ENCODE data around the gene ZNF384.
A peak's percentile ranks its signal among the peaks of the same experiment; 100 is the strongest.
"Not testable (repeated sequence)": the region's sequence is repeated elsewhere in the genome, so short reads cannot be mapped to it uniquely, and the experiment has no call there.

Gene ZNF384

DNA sequence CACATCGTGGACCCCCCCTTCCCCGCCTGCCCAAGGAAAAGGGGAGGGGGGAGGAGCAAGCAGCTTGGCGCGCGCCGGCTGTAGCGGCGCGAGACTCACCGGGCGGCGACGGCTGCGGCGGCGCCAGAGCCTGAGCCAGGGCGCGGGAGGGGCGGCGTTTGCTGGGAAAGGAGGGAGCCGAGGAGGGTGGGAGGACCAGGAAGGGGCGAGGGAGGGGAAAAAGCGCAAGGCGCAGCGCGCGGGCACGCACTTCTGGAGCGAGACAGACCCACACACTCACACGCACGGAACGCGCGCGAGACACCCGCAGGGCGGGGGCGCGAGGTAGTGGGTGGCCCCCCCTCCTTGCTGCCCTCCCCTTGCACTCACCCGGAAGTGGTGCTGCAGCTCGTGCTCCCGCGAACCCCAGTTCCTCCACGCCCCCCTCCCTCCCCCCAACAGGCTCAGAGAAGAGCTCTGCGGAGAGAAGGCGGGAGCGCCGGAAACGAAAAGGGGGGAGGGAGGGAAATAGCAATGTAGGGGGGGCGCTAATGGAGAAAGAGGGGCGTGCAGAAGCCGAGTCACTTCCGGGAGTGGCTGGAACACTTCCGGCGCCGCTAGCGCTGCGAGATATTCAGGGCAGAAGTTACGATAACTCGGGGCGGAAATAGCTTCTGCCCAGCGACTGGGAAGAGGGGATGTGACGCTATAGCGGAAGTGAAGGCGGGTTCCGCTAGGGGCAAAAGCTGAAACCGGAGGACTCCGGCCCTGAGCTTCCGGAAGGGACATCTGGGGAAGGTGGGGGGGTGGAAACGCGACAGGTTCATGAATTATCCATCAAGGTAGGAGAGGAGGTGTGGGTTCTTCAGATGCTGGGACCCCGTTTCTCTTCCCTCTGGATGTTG, at the start of gene ZNF384:
ZNF384 (minus strand) TSS at position 377 of the 884 bp plus-strand sequence. CDS start 9,855 bp downstream, outside the sequence.
- FAIRE-seq: peak; percentile 99

DNA sequence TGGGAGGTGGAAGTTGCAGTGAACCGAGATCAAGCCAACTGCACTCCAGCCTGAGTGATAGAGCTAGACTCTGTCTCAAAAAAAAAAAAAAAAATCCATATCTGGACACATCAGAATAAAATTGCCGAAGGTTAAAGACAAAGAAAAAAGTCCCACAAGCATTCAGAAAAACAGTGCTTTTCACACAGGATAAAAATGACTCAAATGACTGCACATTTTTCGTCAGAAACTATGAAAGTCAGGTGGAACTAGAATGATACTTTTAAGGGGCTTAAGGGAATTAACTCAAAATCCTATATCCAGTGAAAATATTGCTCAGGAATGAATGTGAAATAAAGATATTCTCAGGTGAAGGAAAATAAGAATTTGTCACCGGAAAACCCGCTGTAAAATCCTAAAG, 47.6 kb upstream of the ZNF384 start:
- no peak for FAIRE-seq

DNA sequence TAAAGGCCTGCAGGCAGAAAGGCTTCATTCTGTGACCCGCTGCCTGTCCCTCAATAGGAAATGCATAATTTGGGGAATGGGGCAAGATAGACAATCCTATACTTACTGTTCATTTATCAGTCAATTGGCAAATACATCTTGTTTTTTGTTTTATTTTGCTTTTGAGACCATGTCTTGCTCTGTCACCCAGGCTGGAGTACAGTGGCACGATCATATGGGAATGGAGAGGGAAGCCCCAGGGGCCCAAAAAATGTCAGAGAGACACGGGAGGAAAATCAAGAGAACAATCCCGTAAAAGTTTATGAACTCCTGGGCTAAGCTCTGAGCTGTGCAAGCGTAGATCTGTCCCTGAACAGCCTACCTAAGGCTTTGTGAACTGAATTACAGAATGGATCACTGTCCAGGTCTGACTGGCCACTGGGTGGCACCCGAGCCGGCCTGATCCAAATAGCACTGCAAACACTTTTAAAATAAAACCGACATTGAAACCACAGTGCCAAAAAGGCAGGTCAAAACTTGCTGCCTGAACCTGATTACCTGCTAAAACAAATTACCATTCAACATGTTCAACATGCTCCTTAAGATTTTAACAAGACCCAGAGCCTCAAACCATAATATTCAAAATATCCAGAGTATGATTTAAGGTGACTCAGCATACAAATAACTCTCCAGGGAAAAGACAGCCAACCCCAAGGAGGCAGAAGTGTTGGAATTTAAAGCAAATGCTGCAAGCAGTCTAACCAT, 46.4 kb upstream of the ZNF384 start:
- peak; percentile 66 for FAIRE-seq

DNA sequence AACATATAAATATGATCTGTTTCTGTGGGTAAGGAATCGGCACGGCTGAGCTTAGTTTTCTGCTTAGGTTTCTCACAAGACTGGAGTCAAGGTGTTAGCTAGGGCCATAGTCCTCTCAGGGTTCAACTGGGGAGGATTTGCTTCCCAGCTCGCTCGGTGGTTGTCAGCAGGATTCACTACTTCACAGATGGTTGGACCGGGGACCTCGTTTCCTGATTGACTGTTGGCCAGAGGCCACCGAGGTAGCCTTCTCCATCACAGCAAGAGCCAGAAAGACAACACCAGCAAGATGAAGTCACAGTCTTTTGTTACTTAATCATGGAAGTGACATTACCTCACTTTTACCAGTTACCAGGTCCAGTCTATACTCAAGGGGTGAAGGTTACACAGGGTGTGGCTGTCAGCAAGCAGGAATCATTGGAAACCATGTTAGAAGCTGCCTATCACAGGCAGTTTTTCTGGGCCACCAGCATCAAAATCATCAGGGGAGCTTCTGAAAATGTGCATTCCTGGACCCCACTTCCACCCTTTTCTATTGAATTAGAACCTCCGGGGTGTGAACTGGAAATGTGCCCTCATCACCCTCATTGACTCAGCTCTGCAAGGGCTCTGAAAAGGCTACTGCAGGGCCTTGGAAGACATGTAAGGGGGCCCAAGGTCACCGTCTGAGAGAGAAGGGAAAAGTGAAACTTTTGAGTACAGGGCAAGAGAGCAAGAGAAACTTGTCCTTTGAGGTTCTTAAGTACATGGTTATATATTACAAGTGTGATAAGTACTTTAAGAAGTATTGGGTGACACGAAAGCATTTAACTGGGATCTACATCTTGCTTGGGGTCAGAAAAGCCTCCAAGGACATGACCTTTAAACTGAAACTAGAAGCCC, 45.6 kb upstream of the ZNF384 start:
- FAIRE-seq: no peak

DNA sequence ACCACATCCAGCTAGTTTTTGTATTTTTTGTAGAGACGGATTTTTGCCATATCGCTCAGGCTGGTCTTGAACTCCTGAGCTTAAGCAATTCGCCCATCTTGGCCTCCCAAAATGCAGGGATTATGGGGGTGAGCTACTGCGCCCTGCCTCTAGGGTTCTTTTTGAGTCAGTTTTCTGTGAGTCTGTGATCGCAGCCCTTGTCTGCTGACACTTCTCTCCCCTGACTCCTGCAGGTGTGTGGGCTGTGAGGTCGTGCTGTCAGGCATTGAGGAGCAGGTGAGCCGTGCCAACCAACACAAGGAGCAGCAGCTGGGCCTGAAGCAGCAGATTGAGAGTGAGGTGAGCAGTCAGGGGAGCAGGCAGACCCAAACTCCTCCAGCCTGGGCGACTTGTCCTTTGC, 41.0 kb upstream of the ZNF384 start:
- no peak for FAIRE-seq

DNA sequence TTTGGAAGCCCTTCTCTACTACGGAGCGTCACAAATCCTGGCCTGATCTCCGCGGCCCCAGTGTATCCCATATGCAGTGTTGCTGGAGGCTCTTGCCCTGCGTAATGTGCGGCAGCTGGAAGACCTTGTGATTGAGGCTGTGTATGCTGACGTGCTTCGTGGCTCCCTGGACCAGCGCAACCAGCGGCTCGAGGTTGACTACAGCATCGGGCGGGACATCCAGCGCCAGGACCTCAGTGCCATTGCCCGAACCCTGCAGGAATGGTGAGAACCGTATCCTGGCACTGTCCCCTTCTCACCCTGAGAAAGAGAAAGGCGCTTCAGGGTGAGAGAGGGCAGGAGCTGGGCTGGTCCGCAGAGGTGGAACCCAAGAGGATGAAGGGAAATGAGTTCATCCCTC, 40.0 kb upstream of the ZNF384 start:
- no peak for FAIRE-seq

DNA sequence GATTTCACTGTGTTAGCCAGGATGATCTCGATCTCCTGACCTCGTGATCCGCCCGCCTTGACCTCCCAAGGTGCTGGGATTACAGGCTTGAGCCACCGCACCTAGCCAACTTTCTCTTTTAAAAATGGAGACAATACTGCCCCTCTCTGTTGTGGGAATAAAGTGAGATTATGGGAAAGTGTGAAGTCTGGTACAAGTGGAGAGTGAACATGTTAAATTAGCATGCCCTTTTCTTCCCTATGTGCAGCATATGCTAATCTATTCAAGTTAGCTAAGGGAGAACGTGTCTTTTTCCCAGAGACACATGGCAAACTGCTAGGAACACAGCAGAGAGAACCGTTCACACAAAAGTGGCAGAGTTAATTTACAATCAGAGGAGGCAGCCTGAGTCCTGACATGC, 36.2 kb upstream of the ZNF384 start:
- no peak for FAIRE-seq

DNA sequence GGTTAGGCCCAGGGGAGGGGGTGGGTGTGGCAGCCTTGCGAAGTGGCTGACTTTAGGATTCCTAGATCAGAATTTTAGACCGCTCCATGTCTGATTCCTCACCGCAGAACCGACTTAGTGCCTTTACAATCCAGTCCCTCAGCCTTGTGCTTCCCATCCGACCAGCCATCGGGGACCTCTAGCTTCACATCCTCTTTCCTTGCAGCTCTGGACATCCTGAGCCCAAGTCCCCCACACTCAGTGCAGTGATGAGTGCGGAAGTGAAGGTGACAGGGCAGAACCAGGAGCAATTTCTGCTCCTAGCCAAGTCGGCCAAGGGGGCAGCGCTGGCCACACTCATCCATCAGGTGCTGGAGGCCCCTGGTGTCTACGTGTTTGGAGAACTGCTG, 35.2 kb upstream of the ZNF384 start:
- no peak for FAIRE-seq

DNA sequence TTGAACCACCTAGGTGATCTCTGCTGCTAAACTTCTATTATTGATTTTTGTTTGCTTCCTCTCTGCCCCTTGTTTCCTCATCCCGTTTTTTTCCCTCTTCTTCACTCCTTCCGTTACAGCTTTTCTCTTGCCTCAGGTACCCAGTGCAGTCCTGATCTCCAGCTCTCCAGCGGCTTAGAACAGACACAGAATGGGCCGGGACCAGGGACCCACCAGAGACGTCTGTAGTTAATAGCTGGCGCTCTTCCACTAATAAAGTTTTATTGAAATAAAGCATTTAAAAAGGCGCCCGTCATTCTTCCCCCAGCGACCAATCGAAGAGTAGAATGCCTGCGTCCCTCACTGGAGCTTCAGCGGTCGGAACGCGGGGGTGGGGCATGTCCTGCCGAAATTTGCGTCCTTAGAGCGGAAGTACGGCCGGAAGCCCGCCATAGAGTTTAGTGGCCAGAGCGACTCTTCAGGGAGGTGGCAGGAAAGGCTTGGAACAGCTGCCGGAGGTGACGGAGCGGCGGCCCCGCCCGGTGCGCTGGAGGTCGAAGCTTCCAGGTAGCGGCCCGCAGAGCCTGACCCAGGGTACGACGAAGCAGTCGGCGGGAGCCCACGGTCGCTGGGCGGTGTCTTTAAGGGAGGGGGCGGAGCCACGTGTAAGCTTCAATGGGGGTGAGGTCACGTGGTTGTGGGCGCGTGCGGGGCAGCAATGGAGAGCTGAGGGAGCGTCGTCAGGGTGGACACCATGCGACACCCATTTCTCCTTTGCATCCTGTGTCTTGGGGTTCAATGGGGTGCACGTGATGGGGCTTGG, 34.6 kb upstream of the ZNF384 start, which contains the start of gene COPS7A:
COPS7A (plus strand) TSS at position 440 of the 802 bp plus-strand sequence. CDS start 611 bp downstream, outside the sequence.
- FAIRE-seq: peak; percentile 77

DNA sequence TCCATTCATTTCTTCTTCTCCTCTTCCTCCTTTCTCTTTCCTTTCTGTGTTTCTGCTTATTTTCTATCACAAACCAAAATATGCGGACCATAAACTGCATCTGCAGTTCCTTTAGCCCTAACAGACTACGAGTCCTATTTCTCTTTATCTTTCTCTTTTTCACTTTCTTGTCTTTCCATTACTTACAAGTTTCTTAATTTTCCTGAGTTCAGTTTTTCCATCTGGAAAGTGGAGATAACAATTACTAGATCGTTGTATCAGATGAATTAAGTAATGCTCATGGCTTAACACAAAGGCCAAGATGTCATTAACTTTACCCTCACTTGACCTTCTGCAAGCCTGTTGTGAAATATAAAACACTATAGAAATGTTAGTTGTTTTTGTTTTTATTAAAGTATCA, 33.7 kb upstream of the ZNF384 start:
- FAIRE-seq: peak; percentile 30

DNA sequence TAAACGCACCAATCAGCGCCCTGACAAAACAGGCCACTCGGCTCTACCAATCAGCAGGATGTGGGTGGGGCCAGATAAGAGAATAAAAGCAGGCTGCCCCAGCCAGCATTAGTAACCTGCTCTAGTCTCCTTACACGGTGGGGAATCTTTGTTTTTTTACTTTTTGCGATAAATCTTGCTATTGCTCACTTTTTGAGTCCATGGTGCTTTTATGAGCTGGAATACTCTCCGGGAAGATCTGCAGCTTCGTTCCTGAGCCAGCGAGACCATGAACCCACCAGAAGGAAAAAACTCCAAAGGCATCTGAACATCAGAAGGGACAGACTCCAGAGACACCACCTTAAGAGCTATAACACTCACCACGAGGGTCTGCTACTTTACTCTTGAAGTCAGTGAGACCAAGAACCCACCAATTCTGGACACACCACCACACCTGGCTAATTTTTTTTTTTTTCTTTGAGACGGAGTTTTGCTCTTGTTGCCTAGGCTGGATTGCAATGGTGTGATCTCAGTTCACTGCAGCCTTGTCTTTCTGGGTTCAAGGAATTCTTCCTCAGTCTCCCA, 27.8 kb upstream of the ZNF384 start:
- FAIRE-seq: no peak

DNA sequence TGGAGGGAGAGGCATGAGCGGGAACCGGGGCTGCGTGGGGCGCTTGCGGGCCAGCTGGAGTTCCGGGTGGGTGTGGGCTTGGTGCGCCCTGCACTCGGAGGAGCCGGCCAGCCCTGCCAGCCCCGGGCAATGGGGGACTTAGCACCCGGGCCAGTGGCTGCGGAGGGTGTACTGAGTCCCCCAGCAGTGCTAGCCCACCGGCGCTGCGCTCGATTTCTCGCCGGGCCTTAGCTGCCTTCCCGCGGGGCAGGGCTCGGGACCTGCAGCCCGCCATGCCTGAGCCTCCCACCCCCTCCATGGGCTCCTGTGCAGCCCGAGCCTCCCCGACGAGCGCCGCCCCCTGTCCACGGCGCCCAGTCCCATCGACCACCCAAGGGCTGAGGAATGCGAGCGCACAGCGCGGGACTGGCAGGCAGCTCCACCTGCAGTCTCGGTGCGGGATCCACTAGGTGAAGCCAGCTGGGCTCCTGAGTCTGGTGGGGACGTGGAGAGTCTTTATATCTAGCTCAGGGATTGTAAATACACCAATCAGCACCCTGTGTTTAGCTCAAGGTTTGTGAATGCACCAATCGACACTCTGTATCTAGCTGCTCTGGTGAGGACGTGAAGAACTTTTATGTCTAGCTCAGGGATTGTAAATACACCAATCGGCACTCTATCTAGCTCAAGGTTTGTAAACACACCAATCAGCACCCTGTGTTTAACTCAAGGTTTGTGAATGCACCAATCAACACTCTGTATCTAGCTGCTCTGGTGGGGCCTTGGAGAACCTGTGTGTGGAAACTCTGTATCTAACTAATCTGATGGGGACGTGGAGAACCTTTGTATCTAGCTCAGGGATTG, 27.1 kb upstream of the ZNF384 start:
- not testable (repeated sequence) for FAIRE-seq

DNA sequence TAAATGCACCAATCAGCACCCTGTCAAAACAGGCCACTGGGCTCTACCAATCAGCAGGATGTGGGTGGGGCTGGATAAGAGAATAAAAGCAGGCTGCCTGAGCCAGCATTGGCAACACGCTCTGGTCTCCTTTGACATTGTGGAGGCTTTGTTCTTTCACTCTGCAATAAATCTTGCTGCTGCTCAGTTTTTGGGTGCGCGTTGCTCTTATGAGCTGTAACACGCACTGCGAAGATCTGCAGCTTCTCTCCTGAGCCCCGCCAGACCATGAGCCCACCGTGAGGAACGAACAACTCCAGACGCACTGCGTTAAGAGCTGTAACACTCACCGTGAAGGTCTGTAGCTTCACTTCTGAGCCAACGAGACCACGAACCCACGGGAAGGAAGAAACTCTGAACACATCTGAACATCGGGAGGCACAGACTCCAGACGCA, 19.8 kb upstream of the ZNF384 start:
- FAIRE-seq: no peak

DNA sequence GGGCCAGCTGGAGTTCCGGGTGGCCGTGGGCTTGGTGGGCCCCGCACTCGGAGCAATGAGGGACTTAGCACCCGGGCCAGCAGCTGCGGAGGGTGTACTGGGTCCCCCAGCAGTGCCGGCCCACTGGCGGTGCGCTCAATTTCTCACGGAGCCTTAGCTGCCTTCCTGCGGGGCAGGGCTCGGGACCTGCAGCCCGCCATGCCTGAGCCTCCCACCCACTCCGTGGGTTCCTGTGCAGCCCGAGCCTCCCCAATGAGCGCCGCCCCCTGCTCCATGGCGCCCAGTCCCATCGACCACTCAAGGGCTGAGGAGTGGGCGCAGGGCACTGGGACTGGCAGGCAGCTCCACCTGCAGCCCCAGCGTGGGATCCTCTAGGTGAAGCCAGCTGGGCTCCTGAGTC, 19.2 kb upstream of the ZNF384 start:
- FAIRE-seq: not testable (repeated sequence)

DNA sequence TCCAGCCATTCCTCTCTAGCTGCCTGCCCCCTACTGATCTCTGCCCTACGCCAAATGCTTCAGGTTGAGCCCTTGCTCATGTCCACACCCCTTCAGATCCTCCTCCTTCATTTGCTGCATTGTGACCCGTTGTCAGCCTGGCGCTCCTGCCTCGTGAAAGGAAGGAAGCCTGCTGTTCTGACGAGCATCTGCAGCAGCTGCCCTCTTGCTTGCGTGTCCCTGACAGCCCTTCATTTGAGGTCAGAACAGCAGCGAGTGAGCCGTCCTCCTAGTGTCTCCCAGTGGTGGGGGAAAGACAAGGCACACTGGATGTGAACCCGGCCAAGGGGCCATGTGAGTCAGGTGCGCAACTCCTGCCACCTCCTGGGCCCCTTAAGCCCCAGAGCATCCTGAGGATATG, 14.5 kb upstream of the ZNF384 start:
- no peak for FAIRE-seq

DNA sequence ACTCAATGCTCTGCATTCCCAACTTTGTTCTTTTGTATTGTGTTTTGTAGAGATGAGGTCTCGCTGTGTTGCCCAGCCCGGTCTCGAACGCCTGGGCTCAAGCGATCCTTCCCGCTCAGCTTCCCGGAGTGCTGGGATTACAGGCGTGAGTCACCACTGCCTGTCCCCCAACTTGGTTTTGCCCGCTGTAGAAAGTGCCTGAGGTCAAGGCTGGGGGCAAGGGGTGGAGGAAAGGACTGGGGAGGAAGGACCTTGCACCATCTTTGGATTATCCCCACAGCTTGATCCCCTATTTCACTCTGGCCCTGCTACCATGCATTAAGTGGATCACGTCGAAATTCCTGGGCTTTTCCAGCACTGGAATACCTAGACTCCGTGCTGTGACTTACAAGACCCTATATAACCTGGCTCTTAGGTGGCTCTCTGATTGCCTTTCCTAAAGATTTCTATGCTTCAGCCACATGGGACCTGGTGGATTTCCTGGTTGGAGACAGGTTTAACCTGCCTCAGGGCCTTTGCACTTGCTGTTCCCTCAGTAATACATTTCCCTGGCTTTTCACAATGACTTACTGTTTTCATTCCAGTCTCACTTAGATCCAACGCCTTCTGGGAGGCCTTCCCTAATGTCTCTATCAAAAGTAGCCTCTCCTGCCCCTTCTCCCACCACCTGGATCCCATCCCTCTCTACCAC, 12.0 kb upstream of the ZNF384 start:
- FAIRE-seq: no peak

DNA sequence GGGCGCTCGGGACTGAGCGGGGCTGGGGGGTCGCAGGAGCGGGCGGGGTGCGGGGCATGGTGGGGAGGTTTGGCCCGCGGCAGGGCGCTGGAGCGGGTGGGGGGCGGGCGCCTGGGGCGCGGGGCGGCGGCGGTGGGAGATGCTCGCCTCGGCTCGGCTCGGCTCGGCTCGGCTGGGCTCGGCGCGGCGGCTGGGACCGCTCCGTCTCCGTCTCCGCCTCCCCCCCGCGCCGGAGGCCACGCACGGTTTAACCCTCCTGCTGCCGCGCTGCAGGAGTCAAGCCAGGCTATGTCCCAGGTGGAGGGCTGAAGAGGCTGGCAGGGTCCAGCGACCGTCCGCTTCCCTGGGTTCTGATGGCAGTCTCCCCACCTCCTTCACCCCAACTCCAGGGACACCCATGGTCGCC, 11.5 kb upstream of the ZNF384 start, which contains the start of gene PIANP:
PIANP (minus strand) TSS at position 170 of the 406 bp plus-strand sequence. CDS start 2,754 bp downstream, outside the sequence.
- FAIRE-seq: no peak

DNA sequence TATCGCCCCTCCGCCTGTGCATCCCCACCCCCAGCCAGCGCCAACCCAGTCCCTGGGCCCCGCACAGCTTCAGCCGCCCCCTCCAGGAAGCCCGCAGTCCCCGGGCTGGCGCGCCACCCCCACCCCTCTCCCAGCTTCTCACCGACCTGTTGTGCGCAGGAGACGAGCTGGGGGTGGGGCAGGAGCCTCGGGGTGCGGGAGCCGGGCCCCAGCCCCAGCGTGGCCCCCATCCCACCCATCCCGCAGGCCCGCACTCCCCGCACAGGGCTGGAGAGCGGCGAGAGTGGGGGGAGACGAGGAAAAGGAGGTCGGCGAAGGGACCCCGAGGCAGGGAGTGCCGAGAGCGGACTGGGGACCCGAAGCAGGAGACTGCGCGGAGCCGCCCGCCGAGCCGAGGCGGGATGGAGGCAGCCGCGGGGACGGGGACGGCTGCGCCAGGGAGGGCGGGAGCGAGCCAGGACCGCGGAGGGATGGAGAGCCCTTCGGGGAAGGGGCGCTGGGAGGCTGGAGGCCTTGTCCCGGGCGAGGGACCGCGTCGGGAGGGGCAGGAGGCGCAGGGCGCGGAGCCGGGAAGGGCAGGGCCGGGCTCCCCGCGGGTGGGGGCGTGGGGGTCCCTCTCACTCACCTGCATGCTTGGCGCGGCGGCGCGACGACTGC, 10.9 kb upstream of the ZNF384 start:
- FAIRE-seq: no peak

DNA sequence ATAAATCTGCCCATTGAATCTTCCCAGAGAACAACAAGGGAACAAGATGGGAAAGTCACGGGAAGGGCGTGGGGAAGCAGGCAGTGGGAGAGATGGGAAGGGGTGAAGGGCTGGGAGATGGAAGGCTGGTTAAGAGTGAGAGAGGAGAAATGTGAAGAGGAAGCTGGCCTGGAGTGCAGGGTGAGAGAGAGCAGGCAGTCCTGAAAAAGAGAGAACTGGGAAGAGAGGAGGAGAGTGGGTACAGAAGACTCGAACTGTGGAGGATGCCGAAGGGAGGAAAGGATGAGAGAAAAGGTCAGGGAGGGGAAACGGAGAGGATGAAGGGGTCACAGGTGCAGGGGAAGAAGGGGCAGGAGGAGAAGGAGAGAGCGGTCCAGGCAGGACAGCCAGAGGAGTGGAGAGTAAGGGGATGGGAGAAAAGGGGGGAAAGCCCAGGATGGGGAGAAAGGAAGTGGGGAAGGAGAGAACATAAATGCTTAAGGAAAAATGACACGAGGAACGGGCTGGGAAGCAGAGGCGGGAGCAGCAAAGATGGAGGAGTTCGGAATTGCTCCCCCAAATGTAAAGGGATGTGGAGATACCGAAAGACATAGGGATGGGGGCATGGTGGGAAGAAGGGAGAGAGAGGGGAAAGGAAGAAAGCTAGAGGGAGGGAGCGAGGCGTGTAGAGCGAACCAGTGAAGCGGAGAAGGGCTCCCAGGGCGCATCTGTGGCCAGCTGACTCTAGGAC, 10.2 kb upstream of the ZNF384 start:
- no peak for FAIRE-seq

All from islet of Langerhans (tissue), 1 donor.